Measurements from ENCODE around the gene USP2. TPM values are rescaled to one million over a fixed set of nuclear protein-coding genes. Genes with fewer than 3 reads are reported as not detected.

USP2 gene
- total RNA-seq, 1 donor from 2014 or later = 5.1 TPM

GRCh38 chr11:119363851-119364590 lies 17.5 kb downstream of the USP2 start:
- intact Hi-C loops (cut with DNase I) = no loop called here
- Histone ChIP-seq H3K36me3 (no peaks in the 10 kb centered on the region), H3K4me3 (peak overlapping the region; percentile 51), H3K4me1 (peaks cover 49% of the 10 kb centered on the region), H3K9me3 (no peaks in the 10 kb centered on the region), H3K27me3 (ENCODE audit: low read depth) (peaks cover 21% of the 10 kb centered on the region), H3K27ac (no peak overlapping the region)
- DNase-seq (peak; percentile 70), ATAC-seq (peak; percentile 78 to 83)
- TF ChIP-seq CTCF (IDR thresholded peaks at IDR 0.05) = no peak

- Histone ChIP-seq H3K27me3 (ENCODE audit: low read depth) (peaks cover 21% of the 10 kb centered on the region), H3K4me3 (peak overlapping the region; percentile 51), H3K27ac (no peak overlapping the region), H3K4me1 (peaks cover 41% of the 10 kb centered on the region), H3K9me3 (no peaks in the 10 kb centered on the region), H3K36me3 (no peaks in the 10 kb centered on the region)
- DNase-seq = no peak
- intact Hi-C loops (cut with DNase I) = no loop called here
- ATAC-seq = no peak
- TF ChIP-seq CTCF (IDR thresholded peaks at IDR 0.05) = no peak
Measured at GRCh38 chr11:119363081-119363850, 18.2 kb downstream of the USP2 start.

- ATAC-seq = no peak
- no peak for DNase-seq
- TF ChIP-seq CTCF (IDR thresholded peaks at IDR 0.05) = no peak
- Histone ChIP-seq H3K9me3 (no peaks in the 10 kb centered on the region), H3K4me1 (peaks cover 36% of the 10 kb centered on the region), H3K4me3 (peak overlapping the region; percentile 51), H3K27ac (no peak overlapping the region), H3K27me3 (ENCODE audit: low read depth) (peaks cover 21% of the 10 kb centered on the region), H3K36me3 (no peaks in the 10 kb centered on the region)
- intact Hi-C loops (cut with DNase I) = no loop called here
Measured at GRCh38 chr11:119362741-119363080, 18.8 kb downstream of the USP2 start.

- Histone ChIP-seq H3K27ac (no peak overlapping the region), H3K36me3 (no peaks in the 10 kb centered on the region), H3K9me3 (no peaks in the 10 kb centered on the region), H3K4me1 (peaks cover 33% of the 10 kb centered on the region), H3K4me3 (peak overlapping the region; percentile 51), H3K27me3 (ENCODE audit: low read depth) (peaks cover 21% of the 10 kb centered on the region)
- ATAC-seq = no peak
- no peak for TF ChIP-seq CTCF (IDR thresholded peaks at IDR 0.05)
- DNase-seq = no peak
- intact Hi-C loops (cut with DNase I) = no loop called here
Measured at GRCh38 chr11:119361941-119362725, 19.4 kb downstream of the USP2 start.

GRCh38 chr11:119361056-119361787 lies 20.3 kb downstream of the USP2 start:
- no peaks in the 10 kb centered on the region for H3K36me3 ChIP-seq
- H3K4me3 ChIP-seq = no peak overlapping the region
- no peak for TF ChIP-seq CTCF (IDR thresholded peaks at IDR 0.05)
- peaks cover 21% of the 10 kb centered on the region for H3K27me3 ChIP-seq (ENCODE audit: low read depth)
- no peaks in the 10 kb centered on the region for H3K9me3 ChIP-seq
- H3K27ac ChIP-seq = peak overlapping the region; percentile 60
- ATAC-seq = peak; percentile 77 to 82
- intact Hi-C loops (cut with DNase I) = no loop called here
- H3K4me1 ChIP-seq = peaks cover 37% of the 10 kb centered on the region
- DNase-seq = peak; percentile 37
